ENCODE measurements around the gene CCDC127.

The CCDC127 gene

GRCh38 chr5:155651-156410, 62.1 kb downstream of the CCDC127 start:
- DNase-seq = no peak

- DNase-seq = no peak
Measured at GRCh38 chr5:154826-155225, 63.1 kb downstream of the CCDC127 start.

GRCh38 chr5:154236-154635, 63.7 kb downstream of the CCDC127 start:
- DNase-seq = no peak

DNA sequence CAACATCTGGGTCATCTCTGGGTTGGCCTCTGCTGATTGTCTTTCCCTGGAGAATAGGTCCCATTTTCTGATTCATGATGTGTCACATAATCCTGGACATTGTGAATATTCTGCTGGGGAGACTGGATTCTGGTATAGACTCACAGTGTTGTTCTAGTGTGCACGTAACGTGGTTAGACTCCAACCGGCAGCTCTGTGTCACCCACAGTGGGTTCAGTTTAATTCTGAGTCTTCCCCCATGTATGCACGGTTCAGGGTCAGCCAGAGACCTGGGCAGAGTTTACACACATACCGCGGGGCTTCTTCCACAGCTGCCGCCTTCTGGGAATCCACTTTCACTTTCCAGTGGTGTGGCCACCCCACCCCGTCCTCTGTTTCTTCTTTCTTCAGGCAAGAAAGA, 64.7 kb downstream of the CCDC127 start:
- DNase-seq = no peak

DNA sequence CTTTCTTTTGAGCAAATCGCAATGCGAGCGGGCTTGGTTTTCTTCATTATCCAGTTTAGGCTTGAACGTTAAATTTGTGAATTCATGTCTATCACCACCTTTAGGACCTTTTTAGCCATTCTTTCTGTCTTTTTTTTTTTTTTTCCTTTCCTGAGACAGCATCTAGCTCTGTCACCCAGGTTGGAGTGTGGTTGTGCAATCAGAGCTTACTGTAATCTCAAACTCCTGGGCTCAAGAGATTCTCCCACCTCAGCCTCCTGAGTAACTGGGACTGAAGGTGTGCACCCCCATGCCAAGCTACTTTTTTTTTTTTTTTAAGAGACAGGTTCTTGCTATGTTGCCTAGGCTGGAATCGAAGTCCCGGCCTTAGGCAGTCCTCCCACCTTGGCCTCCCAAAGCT, 65.9 kb downstream of the CCDC127 start:
- DNase-seq = no peak

DNA sequence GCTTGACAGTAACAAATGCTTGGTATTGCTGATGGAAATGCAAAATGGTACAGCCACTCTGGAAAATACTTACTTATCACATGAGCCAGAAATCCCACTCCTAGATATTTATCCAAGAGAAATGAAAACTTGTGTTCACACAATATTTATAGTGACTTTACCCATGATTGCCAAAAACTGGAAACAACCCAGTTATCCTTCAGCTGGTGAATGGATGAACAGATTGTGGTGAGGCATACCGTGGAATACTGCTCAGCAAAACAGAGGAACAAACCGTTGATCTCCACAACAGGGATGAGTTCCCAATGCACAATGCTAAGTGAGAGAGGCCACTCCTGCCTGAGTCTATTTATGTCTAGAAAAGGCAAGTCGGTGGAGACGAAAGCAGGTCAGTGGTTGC, 67.2 kb downstream of the CCDC127 start:
- DNase-seq = no peak

- no peak for DNase-seq
Measured at GRCh38 chr5:149745-150485, 68.0 kb downstream of the CCDC127 start.

DNA sequence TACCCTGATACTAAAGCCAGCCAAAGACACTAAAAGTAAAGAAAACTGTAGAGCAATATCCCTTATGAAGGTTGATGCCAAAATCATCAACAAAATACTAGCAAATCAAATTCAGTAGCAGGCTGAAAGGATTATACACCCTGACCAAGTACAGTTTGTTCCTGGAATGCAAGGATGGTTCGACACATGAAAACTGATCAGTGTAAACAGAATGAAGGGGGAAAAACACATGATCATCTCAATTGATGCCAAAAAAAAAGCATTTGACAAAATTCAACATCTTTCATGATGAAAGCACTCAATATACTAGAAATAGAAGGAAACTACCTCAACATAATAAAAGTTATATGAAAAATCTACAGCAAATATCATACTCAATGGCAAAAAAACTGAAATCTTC, 70.2 kb downstream of the CCDC127 start:
- DNase-seq = no peak

All from activated T-cell treated with anti-CD3 and anti-CD28 coated beads, Interleukin-2, amount 50 U/mL, for 1 hour (primary cell).